Sigmoid colon (tissue), 4 donors: ENCODE measurements around the gene TEX261.

Experiments used
- POLR2AphosphoS5 ChIP-seq, 4 donors: sonication (generic); formaldehyde crosslinking; IDR thresholded peaks; one replicate each; pipeline ENCODE4 v1.6.1; 2017; ENCODE audit warnings: antibody characterized with exemption in 4 of 4
- TF ChIP-seq, protein P1 (sequence below), 4 experiments: fragments of 450-650 bp in 3 of 4; fragments of 200-600 bp in 1 of 4; IDR thresholded peaks; one replicate each; pipeline ENCODE4 v1.5.1; 2016 to 2019; ENCODE audit warnings: antibody characterized with exemption in 4 of 4, mild to moderate bottlenecking in 3 of 4, moderate library complexity in 2 of 4

GRCh38 chr2:70991142-70991541 is 3.5 kb downstream of the TEX261 start:
- TF ChIP-seq, protein P1, sequence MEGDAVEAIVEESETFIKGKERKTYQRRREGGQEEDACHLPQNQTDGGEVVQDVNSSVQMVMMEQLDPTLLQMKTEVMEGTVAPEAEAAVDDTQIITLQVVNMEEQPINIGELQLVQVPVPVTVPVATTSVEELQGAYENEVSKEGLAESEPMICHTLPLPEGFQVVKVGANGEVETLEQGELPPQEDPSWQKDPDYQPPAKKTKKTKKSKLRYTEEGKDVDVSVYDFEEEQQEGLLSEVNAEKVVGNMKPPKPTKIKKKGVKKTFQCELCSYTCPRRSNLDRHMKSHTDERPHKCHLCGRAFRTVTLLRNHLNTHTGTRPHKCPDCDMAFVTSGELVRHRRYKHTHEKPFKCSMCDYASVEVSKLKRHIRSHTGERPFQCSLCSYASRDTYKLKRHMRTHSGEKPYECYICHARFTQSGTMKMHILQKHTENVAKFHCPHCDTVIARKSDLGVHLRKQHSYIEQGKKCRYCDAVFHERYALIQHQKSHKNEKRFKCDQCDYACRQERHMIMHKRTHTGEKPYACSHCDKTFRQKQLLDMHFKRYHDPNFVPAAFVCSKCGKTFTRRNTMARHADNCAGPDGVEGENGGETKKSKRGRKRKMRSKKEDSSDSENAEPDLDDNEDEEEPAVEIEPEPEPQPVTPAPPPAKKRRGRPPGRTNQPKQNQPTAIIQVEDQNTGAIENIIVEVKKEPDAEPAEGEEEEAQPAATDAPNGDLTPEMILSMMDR (IDR thresholded peaks at IDR 0.05) = no peak
- TF ChIP-seq POLR2AphosphoS5 (IDR thresholded peaks at IDR 0.05) = no peak
